PFSK-1 (cell line): ENCODE results near the gene KIF19.

ENCODE experiments used
- TAF1 ChIP-seq: IDR thresholded peaks from 2 replicates; pipeline ENCODE4 v1.6.1; 2012; ENCODE audit warnings: low read length, control low read depth, borderline replicate concordance; ENCODE audit not compliant: insufficient read depth
- TF ChIP-seq, protein P1 (sequence below), 2 experiments: IDR thresholded peaks; 2 replicates each; pipeline versions ENCODE4 v1.6.1 to v1.8.0; 2011 to 2012; ENCODE audit warnings: low read depth in 2 of 2, low read length in 2 of 2, control low read depth in 1 of 2, inconsistent platforms in 1 of 2, mild to moderate bottlenecking in 1 of 2, moderate library complexity in 1 of 2; ENCODE audit not compliant: insufficient read depth in 1 of 2

DNA sequence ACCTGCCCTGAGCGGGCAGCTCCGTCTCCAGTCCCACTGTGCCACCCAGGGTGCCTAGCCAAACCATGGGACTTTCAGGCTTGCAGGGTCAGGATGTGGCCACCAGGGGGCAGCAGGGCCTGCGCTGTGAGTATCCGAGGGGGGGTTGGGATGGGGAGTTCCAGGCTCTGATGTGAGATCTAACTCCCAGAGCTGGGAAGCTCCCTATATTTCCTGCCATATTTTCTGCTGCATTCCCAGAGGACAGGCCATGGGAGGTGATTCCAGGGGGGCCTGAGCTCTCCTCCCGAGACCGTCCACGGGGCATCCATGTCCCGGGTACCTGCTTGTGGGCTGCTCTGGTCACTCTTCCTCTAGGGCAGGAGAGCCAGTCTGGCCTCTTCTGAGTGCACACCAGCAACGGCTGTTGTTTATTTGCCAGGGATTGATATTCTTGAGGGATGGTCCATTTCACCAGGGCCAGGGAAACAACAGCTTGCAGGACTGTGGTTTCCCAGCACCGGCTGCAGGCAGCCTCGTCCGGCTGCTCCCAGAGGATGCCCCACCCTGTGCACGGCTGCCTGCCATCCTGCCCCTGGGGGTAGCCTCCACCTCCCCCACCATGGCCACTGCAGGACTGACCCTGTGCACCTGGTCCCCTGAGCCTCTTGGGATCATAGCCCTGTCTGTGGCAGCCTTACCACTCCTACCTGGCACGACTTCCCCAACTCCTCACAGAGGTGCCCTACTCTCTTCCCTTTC is 42.5 kb downstream of the KIF19 start:
- no peak for TF ChIP-seq TAF1
- TF ChIP-seq, protein P1, sequence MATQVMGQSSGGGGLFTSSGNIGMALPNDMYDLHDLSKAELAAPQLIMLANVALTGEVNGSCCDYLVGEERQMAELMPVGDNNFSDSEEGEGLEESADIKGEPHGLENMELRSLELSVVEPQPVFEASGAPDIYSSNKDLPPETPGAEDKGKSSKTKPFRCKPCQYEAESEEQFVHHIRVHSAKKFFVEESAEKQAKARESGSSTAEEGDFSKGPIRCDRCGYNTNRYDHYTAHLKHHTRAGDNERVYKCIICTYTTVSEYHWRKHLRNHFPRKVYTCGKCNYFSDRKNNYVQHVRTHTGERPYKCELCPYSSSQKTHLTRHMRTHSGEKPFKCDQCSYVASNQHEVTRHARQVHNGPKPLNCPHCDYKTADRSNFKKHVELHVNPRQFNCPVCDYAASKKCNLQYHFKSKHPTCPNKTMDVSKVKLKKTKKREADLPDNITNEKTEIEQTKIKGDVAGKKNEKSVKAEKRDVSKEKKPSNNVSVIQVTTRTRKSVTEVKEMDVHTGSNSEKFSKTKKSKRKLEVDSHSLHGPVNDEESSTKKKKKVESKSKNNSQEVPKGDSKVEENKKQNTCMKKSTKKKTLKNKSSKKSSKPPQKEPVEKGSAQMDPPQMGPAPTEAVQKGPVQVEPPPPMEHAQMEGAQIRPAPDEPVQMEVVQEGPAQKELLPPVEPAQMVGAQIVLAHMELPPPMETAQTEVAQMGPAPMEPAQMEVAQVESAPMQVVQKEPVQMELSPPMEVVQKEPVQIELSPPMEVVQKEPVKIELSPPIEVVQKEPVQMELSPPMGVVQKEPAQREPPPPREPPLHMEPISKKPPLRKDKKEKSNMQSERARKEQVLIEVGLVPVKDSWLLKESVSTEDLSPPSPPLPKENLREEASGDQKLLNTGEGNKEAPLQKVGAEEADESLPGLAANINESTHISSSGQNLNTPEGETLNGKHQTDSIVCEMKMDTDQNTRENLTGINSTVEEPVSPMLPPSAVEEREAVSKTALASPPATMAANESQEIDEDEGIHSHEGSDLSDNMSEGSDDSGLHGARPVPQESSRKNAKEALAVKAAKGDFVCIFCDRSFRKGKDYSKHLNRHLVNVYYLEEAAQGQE (IDR thresholded peaks at IDR 0.05; ENCODE audit: insufficient read depth in 1 of 2, low read depth in 2 of 2, low read length in 2 of 2), result no peak
